ENCODE data around the gene CHD6. TPM values are rescaled to one million over a fixed set of nuclear protein-coding genes. Genes with fewer than 3 reads are reported as not detected.

The CHD6 gene
- total RNA-seq, 4 donors from 2014 or later = 32.5 to 37.7 (median 35.0) TPM

DNA sequence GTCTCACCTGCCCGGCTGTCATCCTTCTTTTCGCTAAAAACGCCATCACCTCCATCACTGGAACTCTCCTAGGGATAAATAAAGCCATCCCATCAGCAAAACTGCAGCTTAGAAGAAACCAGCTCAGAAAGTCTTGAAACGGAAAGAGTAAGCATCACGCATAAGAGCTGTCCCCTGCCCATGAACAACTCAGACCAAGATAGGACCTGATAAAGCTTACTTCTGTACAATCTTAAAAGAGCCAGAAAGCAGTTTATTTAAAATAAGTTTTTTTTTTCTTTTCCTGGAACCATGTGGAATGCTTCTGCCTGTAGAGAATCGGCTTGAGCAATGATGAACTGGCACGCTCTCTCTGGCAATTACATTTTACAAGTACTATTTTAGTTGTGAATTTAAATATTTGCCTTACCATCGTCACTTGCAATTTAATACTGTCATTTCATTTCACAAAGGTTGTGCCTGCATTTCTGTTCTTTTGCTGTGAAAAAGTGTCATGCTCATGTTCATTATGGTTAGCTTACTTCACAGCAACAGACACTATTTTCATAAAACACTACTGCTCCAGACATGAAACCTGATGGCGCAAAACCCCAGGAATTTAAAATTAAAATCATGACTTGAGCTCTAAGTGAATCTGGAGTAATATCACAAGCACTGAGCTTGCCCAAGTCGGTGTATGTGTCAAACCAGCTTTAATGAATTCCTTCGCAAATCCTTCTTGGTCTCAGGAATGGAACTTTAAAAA is 191.9 kb downstream of the CHD6 start:
- peaks cover 27 to 70% (median 47%) of the 10 kb centered on the region in 4 donors for H3K36me3 ChIP-seq
- 54% methylated on average over 11 of the region's 11 CpGs for WGBS
- H3K4me3 ChIP-seq = no peak overlapping the region
- no peaks in the 10 kb centered on the region for H3K9me3 ChIP-seq
- no peak for DNase-seq (ENCODE audit: extremely low spot score)
- no peak for TF ChIP-seq EP300 (IDR thresholded peaks at IDR 0.05)
- TF ChIP-seq POLR2A (IDR thresholded peaks at IDR 0.05; ENCODE audit: low read depth) = no peak
- TF ChIP-seq POLR2AphosphoS5 (IDR thresholded peaks at IDR 0.05) = no peak
- TF ChIP-seq, protein P1, sequence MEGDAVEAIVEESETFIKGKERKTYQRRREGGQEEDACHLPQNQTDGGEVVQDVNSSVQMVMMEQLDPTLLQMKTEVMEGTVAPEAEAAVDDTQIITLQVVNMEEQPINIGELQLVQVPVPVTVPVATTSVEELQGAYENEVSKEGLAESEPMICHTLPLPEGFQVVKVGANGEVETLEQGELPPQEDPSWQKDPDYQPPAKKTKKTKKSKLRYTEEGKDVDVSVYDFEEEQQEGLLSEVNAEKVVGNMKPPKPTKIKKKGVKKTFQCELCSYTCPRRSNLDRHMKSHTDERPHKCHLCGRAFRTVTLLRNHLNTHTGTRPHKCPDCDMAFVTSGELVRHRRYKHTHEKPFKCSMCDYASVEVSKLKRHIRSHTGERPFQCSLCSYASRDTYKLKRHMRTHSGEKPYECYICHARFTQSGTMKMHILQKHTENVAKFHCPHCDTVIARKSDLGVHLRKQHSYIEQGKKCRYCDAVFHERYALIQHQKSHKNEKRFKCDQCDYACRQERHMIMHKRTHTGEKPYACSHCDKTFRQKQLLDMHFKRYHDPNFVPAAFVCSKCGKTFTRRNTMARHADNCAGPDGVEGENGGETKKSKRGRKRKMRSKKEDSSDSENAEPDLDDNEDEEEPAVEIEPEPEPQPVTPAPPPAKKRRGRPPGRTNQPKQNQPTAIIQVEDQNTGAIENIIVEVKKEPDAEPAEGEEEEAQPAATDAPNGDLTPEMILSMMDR (IDR thresholded peaks at IDR 0.05) = no peak
- intact Hi-C loops (cut with DNase I) = no loop called here
- peaks cover 7 to 52% (median 34%) of the 10 kb centered on the region in 4 donors for H3K4me1 ChIP-seq
- H3K27me3 ChIP-seq = no peaks in the 10 kb centered on the region
- H3K27ac ChIP-seq (replicated peaks in 1 of 4) = peak overlapping the region; percentile 54 to 70 (median 60)

DNA sequence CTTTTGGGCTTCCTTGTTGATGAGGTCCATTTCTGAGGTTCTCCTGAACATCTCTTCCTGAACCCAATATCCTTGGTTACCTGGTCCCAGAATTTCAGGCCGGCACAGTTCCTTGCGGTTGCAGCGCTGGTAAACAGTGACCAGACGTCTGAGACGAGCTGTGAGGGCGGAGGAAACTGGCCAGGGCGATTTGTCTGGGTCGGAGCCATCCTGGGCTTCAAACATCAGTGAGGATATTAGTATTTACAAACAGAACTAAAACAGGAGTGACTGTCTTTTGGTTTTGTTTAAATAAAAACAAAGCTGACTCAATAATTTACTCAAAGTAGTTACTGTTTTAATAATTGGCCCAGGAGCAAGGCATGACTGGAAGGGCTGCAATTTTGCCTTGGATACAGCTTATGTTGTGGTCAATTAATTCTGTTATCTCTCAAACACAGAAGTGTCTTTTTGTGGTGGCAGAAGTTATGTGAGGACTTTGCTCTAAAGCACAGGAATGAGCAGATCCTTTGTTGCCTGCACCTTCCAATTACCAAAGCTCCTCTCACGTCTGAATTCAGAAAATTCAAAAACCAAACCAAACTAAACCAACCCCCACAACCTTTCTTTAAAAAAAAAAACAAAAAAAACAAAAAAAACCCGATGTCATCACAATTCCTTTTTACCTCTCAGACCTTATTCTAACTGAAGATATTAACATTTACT is 192.8 kb downstream of the CHD6 start:
- TF ChIP-seq EP300 (IDR thresholded peaks at IDR 0.05) (no peak), POLR2AphosphoS5 (IDR thresholded peaks at IDR 0.05) (no peak), POLR2A (IDR thresholded peaks at IDR 0.05; ENCODE audit: low read depth) (no peak)
- TF ChIP-seq, protein P1 (IDR thresholded peaks at IDR 0.05) = no peak
- 61% methylated on average over 10 of the region's 10 CpGs for WGBS
- H3K4me3 ChIP-seq = no peak overlapping the region
- no peaks in the 10 kb centered on the region for H3K9me3 ChIP-seq
- H3K36me3 ChIP-seq = peaks cover 29 to 72% (median 50%) of the 10 kb centered on the region in 4 donors
- no peak for DNase-seq (ENCODE audit: extremely low spot score)
- intact Hi-C loops (cut with DNase I) = no loop called here
- H3K4me1 ChIP-seq = peaks cover 7 to 48% (median 33%) of the 10 kb centered on the region in 4 donors
- H3K27ac ChIP-seq (replicated peaks in 1 of 4) = peak overlapping the region; percentile 44 to 70 (median 58)
- no peaks in the 10 kb centered on the region for H3K27me3 ChIP-seq

GRCh38 chr20:41424546-41424945 is 193.6 kb downstream of the CHD6 start:
- 81% methylated on average over 1 of the region's 1 CpG for WGBS
- peaks cover 29 to 70% (median 53%) of the 10 kb centered on the region in 4 donors for H3K36me3 ChIP-seq

GRCh38 chr20:41424011-41424410 is 194.2 kb downstream of the CHD6 start:
- TF ChIP-seq POLR2A (IDR thresholded peaks at IDR 0.05; ENCODE audit: low read depth) = no peak
- TF ChIP-seq EP300 (IDR thresholded peaks at IDR 0.05) = no peak
- TF ChIP-seq, protein P1 (IDR thresholded peaks at IDR 0.05) = no peak
- no peak for TF ChIP-seq POLR2AphosphoS5 (IDR thresholded peaks at IDR 0.05)
- DNase-seq (ENCODE audit: extremely low spot score) = no peak
- H3K9me3 ChIP-seq = no peaks in the 10 kb centered on the region
- 95% methylated on average over 3 of the region's 3 CpGs for WGBS
- intact Hi-C loops (cut with DNase I) = no loop called here
- no peaks in the 10 kb centered on the region for H3K27me3 ChIP-seq
- H3K36me3 ChIP-seq = peaks cover 29 to 73% (median 53%) of the 10 kb centered on the region in 4 donors
- H3K27ac ChIP-seq (replicated peaks in 1 of 4) = no peak overlapping the region
- H3K4me1 ChIP-seq = peaks cover 7 to 44% (median 33%) of the 10 kb centered on the region in 4 donors
- H3K4me3 ChIP-seq = no peak overlapping the region

More at GRCh38 chr20:41424546-41424945, 193.6 kb downstream of the CHD6 start:
- intact Hi-C loops (cut with DNase I) = no loop called here
- TF ChIP-seq POLR2A (IDR thresholded peaks at IDR 0.05; ENCODE audit: low read depth) = no peak
- TF ChIP-seq POLR2AphosphoS5 (IDR thresholded peaks at IDR 0.05) = no peak
- TF ChIP-seq, protein P1 (IDR thresholded peaks at IDR 0.05) = no peak
- no peak for TF ChIP-seq EP300 (IDR thresholded peaks at IDR 0.05)
- Histone ChIP-seq H3K4me3 (no peak overlapping the region), H3K27ac (replicated peaks in 1 of 4) (peak overlapping the region in 2 of 4 donors; percentile 44 to 70), H3K4me1 (peaks cover 7 to 48% (median 33%) of the 10 kb centered on the region in 4 donors), H3K27me3 (no peaks in the 10 kb centered on the region), H3K9me3 (no peaks in the 10 kb centered on the region)
- DNase-seq (ENCODE audit: extremely low spot score) = no peak

Data from esophagus muscularis mucosa (tissue), 4 donors.